ENCODE results near the gene MRPL24. TPM values are rescaled to one million over a fixed set of nuclear protein-coding genes. Genes with fewer than 3 reads are reported as not detected.

MRPL24 gene
- total and polyA plus RNA-seq, 2 of the 13 experiments (the other 11 are each of a cell fraction or from before 2014, with no cell fraction given), result 38.1 to 42.9 TPM

DNA sequence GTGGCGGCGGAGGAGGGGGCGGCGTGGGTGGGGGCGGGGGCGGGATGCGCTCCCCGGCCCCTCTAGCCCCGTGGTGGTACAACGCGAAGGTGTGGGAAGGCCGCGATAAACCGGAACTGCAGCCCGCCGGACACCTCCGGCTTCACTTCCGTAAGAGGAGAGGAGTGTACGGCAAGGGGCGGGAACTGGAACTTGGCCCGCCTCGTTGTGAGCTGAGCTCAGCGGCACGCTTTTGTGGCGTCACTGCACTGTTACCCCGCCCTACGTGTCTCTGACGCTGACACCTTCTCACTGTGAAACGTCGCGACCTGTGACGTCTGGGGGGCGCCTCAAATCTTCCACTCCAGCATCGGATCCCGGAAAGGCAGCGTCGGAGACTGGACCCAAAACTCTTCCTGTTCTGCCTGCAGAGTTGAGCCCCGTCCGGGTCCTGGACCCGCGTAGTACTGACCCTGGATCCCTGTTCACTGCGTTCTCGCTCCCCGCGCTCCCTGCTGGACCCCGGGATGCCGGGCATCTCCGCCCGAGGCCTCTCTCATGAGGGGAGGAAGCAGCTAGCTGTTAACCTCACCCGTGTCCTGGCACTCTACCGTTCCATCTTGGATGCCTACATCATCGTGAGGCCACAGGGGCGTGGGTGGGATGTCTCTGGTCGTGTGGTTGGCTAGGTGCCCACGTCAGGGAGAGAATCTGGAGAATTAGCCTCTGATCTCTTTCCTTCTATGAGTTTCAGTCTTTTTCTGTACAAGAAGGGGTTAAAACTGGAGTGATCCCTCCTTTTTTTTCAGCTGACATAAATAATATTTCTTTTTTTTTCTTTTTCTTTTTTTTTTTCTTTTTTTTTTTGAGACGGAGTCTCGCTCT lies 12.1 kb downstream of the MRPL24 start, which contains the start of gene ISG20L2 (continued):
- TF ChIP-seq, protein P1, sequence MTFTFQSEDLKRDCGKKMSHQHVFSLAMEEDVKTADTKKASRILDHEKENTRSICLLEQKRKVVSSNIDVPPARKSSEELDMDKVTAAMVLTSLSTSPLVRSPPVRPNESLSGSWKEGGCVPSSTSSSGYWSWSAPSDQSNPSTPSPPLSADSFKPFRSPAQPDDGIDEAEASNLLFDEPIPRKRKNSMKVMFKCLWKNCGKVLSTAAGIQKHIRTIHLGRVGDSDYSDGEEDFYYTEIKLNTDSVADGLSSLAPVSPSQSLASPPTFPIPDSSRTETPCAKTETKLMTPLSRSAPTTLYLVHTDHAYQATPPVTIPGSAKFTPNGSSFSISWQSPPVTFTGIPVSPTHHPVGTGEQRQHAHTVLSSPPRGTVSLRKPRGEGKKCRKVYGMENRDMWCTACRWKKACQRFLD (CRISPR knock-in tag; IDR thresholded peaks at IDR 0.05; ENCODE audit: borderline replicate concordance), result no peak
- TF ChIP-seq HMGA1 (CRISPR knock-in tag; conservative IDR thresholded peaks at IDR 0.05), result no peak
- TF ChIP-seq MXI1 (IDR thresholded peaks at IDR 0.05; ENCODE audit: borderline replicate concordance, low read depth, low read length), result peak; percentile 38; the same call in 1 of the 3 replicates
- TF ChIP-seq NCOA2 (CRISPR knock-in tag; IDR thresholded peaks at IDR 0.05), result no peak
- no peak for TF ChIP-seq KDM5A (IDR thresholded peaks at IDR 0.05; ENCODE audit: borderline replicate concordance, low read length)
- TF ChIP-seq, protein P2, sequence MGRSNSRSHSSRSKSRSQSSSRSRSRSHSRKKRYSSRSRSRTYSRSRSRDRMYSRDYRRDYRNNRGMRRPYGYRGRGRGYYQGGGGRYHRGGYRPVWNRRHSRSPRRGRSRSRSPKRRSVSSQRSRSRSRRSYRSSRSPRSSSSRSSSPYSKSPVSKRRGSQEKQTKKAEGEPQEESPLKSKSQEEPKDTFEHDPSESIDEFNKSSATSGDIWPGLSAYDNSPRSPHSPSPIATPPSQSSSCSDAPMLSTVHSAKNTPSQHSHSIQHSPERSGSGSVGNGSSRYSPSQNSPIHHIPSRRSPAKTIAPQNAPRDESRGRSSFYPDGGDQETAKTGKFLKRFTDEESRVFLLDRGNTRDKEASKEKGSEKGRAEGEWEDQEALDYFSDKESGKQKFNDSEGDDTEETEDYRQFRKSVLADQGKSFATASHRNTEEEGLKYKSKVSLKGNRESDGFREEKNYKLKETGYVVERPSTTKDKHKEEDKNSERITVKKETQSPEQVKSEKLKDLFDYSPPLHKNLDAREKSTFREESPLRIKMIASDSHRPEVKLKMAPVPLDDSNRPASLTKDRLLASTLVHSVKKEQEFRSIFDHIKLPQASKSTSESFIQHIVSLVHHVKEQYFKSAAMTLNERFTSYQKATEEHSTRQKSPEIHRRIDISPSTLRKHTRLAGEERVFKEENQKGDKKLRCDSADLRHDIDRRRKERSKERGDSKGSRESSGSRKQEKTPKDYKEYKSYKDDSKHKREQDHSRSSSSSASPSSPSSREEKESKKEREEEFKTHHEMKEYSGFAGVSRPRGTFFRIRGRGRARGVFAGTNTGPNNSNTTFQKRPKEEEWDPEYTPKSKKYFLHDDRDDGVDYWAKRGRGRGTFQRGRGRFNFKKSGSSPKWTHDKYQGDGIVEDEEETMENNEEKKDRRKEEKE (IDR thresholded peaks at IDR 0.05), result no peak
- TF ChIP-seq, protein P3, sequence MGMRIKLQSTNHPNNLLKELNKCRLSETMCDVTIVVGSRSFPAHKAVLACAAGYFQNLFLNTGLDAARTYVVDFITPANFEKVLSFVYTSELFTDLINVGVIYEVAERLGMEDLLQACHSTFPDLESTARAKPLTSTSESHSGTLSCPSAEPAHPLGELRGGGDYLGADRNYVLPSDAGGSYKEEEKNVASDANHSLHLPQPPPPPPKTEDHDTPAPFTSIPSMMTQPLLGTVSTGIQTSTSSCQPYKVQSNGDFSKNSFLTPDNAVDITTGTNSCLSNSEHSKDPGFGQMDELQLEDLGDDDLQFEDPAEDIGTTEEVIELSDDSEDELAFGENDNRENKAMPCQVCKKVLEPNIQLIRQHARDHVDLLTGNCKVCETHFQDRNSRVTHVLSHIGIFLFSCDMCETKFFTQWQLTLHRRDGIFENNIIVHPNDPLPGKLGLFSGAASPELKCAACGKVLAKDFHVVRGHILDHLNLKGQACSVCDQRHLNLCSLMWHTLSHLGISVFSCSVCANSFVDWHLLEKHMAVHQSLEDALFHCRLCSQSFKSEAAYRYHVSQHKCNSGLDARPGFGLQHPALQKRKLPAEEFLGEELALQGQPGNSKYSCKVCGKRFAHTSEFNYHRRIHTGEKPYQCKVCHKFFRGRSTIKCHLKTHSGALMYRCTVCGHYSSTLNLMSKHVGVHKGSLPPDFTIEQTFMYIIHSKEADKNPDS (CRISPR knock-in tag; IDR thresholded peaks at IDR 0.05), result no peak
- TF ChIP-seq, protein P4, sequence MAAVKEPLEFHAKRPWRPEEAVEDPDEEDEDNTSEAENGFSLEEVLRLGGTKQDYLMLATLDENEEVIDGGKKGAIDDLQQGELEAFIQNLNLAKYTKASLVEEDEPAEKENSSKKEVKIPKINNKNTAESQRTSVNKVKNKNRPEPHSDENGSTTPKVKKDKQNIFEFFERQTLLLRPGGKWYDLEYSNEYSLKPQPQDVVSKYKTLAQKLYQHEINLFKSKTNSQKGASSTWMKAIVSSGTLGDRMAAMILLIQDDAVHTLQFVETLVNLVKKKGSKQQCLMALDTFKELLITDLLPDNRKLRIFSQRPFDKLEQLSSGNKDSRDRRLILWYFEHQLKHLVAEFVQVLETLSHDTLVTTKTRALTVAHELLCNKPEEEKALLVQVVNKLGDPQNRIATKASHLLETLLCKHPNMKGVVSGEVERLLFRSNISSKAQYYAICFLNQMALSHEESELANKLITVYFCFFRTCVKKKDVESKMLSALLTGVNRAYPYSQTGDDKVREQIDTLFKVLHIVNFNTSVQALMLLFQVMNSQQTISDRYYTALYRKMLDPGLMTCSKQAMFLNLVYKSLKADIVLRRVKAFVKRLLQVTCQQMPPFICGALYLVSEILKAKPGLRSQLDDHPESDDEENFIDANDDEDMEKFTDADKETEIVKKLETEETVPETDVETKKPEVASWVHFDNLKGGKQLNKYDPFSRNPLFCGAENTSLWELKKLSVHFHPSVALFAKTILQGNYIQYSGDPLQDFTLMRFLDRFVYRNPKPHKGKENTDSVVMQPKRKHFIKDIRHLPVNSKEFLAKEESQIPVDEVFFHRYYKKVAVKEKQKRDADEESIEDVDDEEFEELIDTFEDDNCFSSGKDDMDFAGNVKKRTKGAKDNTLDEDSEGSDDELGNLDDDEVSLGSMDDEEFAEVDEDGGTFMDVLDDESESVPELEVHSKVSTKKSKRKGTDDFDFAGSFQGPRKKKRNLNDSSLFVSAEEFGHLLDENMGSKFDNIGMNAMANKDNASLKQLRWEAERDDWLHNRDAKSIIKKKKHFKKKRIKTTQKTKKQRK (IDR thresholded peaks at IDR 0.05; ENCODE audit: low read length), result no peak
- no peak for TF ChIP-seq ZNF569 (CRISPR knock-in tag; IDR thresholded peaks at IDR 0.05; ENCODE audit: borderline replicate concordance)
- no peak for TF ChIP-seq ZNF607 (CRISPR knock-in tag; IDR thresholded peaks at IDR 0.05; ENCODE audit: borderline replicate concordance)
- TF ChIP-seq, protein P5, sequence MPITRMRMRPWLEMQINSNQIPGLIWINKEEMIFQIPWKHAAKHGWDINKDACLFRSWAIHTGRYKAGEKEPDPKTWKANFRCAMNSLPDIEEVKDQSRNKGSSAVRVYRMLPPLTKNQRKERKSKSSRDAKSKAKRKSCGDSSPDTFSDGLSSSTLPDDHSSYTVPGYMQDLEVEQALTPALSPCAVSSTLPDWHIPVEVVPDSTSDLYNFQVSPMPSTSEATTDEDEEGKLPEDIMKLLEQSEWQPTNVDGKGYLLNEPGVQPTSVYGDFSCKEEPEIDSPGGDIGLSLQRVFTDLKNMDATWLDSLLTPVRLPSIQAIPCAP (CRISPR knock-in tag; IDR thresholded peaks at IDR 0.05; ENCODE audit: low read depth), result no peak
- no peak for TF ChIP-seq NCOA1 (CRISPR knock-in tag; IDR thresholded peaks at IDR 0.05)
- TF ChIP-seq, protein P6, sequence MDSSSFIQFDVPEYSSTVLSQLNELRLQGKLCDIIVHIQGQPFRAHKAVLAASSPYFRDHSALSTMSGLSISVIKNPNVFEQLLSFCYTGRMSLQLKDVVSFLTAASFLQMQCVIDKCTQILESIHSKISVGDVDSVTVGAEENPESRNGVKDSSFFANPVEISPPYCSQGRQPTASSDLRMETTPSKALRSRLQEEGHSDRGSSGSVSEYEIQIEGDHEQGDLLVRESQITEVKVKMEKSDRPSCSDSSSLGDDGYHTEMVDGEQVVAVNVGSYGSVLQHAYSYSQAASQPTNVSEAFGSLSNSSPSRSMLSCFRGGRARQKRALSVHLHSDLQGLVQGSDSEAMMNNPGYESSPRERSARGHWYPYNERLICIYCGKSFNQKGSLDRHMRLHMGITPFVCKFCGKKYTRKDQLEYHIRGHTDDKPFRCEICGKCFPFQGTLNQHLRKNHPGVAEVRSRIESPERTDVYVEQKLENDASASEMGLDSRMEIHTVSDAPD (CRISPR knock-in tag; IDR thresholded peaks at IDR 0.05), result no peak
- TF ChIP-seq ZSCAN21 (CRISPR knock-in tag; IDR thresholded peaks at IDR 0.05; ENCODE audit: borderline replicate concordance), result peak; percentile 52; the same call in 1 of the 2 replicates

Data from HepG2 (cell line).